NB4 (cell line): Measurements from ENCODE around the gene AOPEP.
A peak's percentile ranks its signal among the peaks of the same experiment; 100 is the strongest.

ENCODE experiments used
- MYC ChIP-seq: IDR thresholded peaks from 2 replicates; pipeline ENCODE4 v1.6.1; 2011; ENCODE audit warnings: low read depth, low read length
- TF ChIP-seq, protein P1 (sequence below): IDR thresholded peaks from one replicate; pipeline ENCODE4 v1.5.1; 2012; ENCODE audit warnings: low read depth, low read length
- TF ChIP-seq, protein P2 (sequence below): IDR thresholded peaks from 2 replicates; pipeline ENCODE4 v1.6.1; 2011; ENCODE audit warnings: low read depth, low read length

DNA sequence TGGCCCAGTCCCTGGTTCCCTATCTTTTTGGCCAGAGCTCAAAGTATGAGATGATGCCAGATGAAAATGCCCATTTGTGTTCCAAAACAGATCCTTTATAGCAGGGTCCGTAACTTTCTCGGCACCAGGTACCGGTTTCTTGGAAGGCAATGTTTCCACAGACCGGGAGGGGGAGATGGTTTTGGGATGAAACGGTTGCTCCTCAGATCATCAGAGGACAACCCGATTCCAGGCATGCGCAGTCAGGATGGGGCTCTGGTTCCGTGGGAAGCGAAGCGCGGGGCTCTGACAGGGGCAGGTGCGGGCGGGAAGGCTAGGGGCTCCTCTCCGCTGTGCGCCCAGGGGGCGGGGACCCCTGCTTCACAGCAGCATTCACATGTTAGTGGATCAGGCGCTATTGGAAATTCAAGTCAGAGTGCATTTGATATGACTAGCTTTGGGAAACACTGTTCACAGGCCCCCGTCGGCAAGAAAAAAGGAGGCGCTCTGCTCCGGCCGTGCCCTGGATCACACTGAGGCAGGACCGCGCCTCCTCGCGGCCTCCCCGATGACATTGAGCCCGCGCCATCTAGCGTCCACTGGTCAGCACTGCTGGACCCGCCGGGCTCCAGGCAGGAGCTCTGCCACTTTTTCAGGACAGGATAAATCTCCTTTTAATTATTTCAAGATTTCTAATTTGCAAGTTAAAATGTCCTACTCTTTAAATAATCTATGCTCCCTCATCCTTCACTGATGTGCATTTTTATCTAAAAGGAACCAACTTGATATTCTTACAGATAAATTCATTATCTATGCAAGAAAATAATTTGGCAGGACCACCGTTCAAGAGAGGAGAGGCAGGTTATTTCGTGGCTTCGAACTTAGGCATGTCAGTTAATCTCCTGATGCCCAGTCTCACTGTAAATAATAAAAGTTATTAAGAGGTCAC is 401.0 kb downstream of the AOPEP start:
- TF ChIP-seq, protein P1, sequence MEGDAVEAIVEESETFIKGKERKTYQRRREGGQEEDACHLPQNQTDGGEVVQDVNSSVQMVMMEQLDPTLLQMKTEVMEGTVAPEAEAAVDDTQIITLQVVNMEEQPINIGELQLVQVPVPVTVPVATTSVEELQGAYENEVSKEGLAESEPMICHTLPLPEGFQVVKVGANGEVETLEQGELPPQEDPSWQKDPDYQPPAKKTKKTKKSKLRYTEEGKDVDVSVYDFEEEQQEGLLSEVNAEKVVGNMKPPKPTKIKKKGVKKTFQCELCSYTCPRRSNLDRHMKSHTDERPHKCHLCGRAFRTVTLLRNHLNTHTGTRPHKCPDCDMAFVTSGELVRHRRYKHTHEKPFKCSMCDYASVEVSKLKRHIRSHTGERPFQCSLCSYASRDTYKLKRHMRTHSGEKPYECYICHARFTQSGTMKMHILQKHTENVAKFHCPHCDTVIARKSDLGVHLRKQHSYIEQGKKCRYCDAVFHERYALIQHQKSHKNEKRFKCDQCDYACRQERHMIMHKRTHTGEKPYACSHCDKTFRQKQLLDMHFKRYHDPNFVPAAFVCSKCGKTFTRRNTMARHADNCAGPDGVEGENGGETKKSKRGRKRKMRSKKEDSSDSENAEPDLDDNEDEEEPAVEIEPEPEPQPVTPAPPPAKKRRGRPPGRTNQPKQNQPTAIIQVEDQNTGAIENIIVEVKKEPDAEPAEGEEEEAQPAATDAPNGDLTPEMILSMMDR = peak; percentile 96
- TF ChIP-seq, protein P2, sequence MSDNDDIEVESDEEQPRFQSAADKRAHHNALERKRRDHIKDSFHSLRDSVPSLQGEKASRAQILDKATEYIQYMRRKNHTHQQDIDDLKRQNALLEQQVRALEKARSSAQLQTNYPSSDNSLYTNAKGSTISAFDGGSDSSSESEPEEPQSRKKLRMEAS = no peak
- no peak for TF ChIP-seq MYC
